ENCODE measurements around the gene KLHL17.

DNA sequence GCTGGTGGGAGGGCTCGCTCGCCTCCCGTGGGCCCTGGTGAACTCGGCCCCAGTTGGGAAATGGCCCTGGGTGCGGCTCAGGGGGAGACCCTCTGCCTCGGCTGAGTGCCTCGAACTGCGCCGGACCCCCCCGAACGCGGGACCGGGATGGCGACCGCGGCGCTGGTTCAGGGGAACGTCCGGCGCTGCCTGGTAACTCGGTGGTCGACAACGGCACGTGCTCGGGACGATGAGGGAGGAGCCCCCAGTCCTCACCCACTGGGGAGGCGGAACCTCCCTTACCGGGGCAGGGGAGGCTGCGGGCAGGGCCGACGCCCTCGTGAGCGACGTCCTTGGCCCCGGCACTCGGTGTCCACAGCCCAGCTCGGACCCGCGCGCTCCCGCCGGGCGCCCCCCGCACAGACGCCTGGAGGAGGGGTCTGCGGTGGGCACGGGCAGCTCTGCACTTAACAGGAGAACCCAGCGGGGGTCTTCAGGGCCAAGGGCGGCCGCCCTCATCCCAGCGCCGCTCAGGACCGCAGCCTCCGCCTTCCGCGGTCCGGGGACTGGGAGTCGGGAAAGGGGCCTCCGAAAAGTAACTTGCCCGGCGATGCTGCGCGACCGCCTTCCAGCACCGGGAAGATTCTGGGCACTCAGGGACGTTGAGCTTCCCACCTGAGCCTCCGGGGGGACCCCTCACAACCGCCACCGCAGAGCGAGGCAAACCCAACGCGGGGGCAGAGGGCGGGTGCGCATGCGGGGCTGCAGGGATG is 37.8 kb downstream of the KLHL17 start:
- TF ChIP-seq POLR2AphosphoS5 (IDR thresholded peaks at IDR 0.05; ENCODE audit: borderline replicate concordance, low read depth, low read length) (no peak; the same call in 1 of the 2 replicates), EZH2 (IDR thresholded peaks at IDR 0.05) (no peak)
